Effector memory CD4-positive, alpha-beta T cell (primary cell): ENCODE results near the gene C2CD5.

ENCODE experiments used
- DNase-seq, 3 donors: peaks; one replicate each; pipeline ENCODE4 v3.0.0-alpha.2; 2020
- H3K27ac ChIP-seq: 2 replicates; pipeline ENCODE4 v1.7.0; 2013; ENCODE audit warnings: mild to moderate bottlenecking, low read length, moderate library complexity; ENCODE audit not compliant: insufficient read depth, poor library complexity, severe bottlenecking
- H3K27me3 ChIP-seq: replicated peaks from 2 replicates; pipeline ENCODE4 v1.7.0; 2013; ENCODE audit warnings: mild to moderate bottlenecking, low read length; ENCODE audit not compliant: insufficient read depth, control insufficient read depth, poor library complexity, severe bottlenecking
- H3K36me3 ChIP-seq: 2 replicates; pipeline ENCODE4 v1.7.0; 2013; ENCODE audit warnings: mild to moderate bottlenecking, low read length, moderate library complexity; ENCODE audit not compliant: control insufficient read depth, insufficient read depth
- H3K4me1 ChIP-seq: 2 replicates; pipeline ENCODE4 v1.7.0; 2013; ENCODE audit warnings: low read length, mild to moderate bottlenecking; ENCODE audit not compliant: control insufficient read depth, insufficient read depth, poor library complexity, severe bottlenecking
- H3K4me3 ChIP-seq: 2 replicates; pipeline ENCODE4 v1.7.0; 2013; ENCODE audit warnings: low read length, low read depth, mild to moderate bottlenecking; ENCODE audit not compliant: insufficient read depth, poor library complexity, severe bottlenecking
- H3K9me3 ChIP-seq: 2 replicates; pipeline ENCODE4 v1.7.0; 2013; ENCODE audit warnings: mild to moderate bottlenecking, low read length, moderate library complexity; ENCODE audit not compliant: control insufficient read depth

C2CD5 gene

GRCh38 chr12:22437031-22437806 is 107.1 kb downstream of the C2CD5 start:
- Histone ChIP-seq H3K4me1 (no peaks in the 10 kb centered on the region), H3K4me3 (no peak overlapping the region), H3K9me3 (no peaks in the 10 kb centered on the region), H3K27me3 (no peaks in the 10 kb centered on the region), H3K27ac (no peak overlapping the region), H3K36me3 (no peaks in the 10 kb centered on the region)
- DNase-seq, result no peak

GRCh38 chr12:22435583-22435982 is 108.8 kb downstream of the C2CD5 start:
- no peak for DNase-seq
- no peaks in the 10 kb centered on the region for H3K27me3 ChIP-seq
- H3K36me3 ChIP-seq, result no peaks in the 10 kb centered on the region
- H3K27ac ChIP-seq, result no peak overlapping the region
- no peaks in the 10 kb centered on the region for H3K9me3 ChIP-seq
- H3K4me1 ChIP-seq, result no peaks in the 10 kb centered on the region
- no peak overlapping the region for H3K4me3 ChIP-seq

- no peaks in the 10 kb centered on the region for H3K4me1 ChIP-seq
- H3K36me3 ChIP-seq, result no peaks in the 10 kb centered on the region
- H3K4me3 ChIP-seq, result no peak overlapping the region
- H3K27me3 ChIP-seq, result no peaks in the 10 kb centered on the region
- no peak for DNase-seq
- H3K9me3 ChIP-seq, result no peaks in the 10 kb centered on the region
- no peak overlapping the region for H3K27ac ChIP-seq
Measured at GRCh38 chr12:22431693-22432251, 112.6 kb downstream of the C2CD5 start.

- Histone ChIP-seq H3K4me3 (no peak overlapping the region), H3K27me3 (no peaks in the 10 kb centered on the region), H3K9me3 (no peaks in the 10 kb centered on the region), H3K4me1 (no peaks in the 10 kb centered on the region), H3K36me3 (no peaks in the 10 kb centered on the region), H3K27ac (no peak overlapping the region)
- no peak for DNase-seq
Measured at GRCh38 chr12:22416801-22417200, 127.5 kb downstream of the C2CD5 start.

GRCh38 chr12:22415342-22416309 is 128.7 kb downstream of the C2CD5 start:
- no peaks in the 10 kb centered on the region for H3K9me3 ChIP-seq
- no peaks in the 10 kb centered on the region for H3K36me3 ChIP-seq
- DNase-seq, result no peak
- no peaks in the 10 kb centered on the region for H3K27me3 ChIP-seq
- no peak overlapping the region for H3K4me3 ChIP-seq
- no peaks in the 10 kb centered on the region for H3K4me1 ChIP-seq
- no peak overlapping the region for H3K27ac ChIP-seq

GRCh38 chr12:22414742-22415141 is 129.6 kb downstream of the C2CD5 start:
- Histone ChIP-seq H3K4me1 (no peaks in the 10 kb centered on the region), H3K36me3 (no peaks in the 10 kb centered on the region)
- no peak for DNase-seq

GRCh38 chr12:22413592-22413991 is 130.8 kb downstream of the C2CD5 start:
- no peaks in the 10 kb centered on the region for H3K27me3 ChIP-seq
- H3K27ac ChIP-seq, result no peak overlapping the region
- H3K4me3 ChIP-seq, result no peak overlapping the region
- H3K4me1 ChIP-seq, result no peaks in the 10 kb centered on the region
- no peak for DNase-seq
- no peaks in the 10 kb centered on the region for H3K36me3 ChIP-seq
- H3K9me3 ChIP-seq, result no peaks in the 10 kb centered on the region

More at GRCh38 chr12:22414742-22415141, 129.6 kb downstream of the C2CD5 start:
- Histone ChIP-seq H3K9me3 (no peaks in the 10 kb centered on the region), H3K27me3 (no peaks in the 10 kb centered on the region), H3K27ac (no peak overlapping the region), H3K4me3 (no peak overlapping the region)

- no peak for DNase-seq
- H3K4me1 ChIP-seq, result no peaks in the 10 kb centered on the region
- H3K9me3 ChIP-seq, result no peaks in the 10 kb centered on the region
- H3K4me3 ChIP-seq, result no peak overlapping the region
- no peak overlapping the region for H3K27ac ChIP-seq
- no peaks in the 10 kb centered on the region for H3K27me3 ChIP-seq
- no peaks in the 10 kb centered on the region for H3K36me3 ChIP-seq
Measured at GRCh38 chr12:22412581-22412980, 131.8 kb downstream of the C2CD5 start.

GRCh38 chr12:22410486-22410885 is 133.9 kb downstream of the C2CD5 start:
- H3K4me3 ChIP-seq, result no peak overlapping the region
- H3K4me1 ChIP-seq, result no peaks in the 10 kb centered on the region
- H3K27me3 ChIP-seq, result no peaks in the 10 kb centered on the region
- H3K9me3 ChIP-seq, result no peaks in the 10 kb centered on the region
- no peak overlapping the region for H3K27ac ChIP-seq
- DNase-seq, result no peak
- no peaks in the 10 kb centered on the region for H3K36me3 ChIP-seq
